Head of caudate nucleus (tissue), 42 donors: ENCODE measurements around the gene CCNC.

Experiments
- DNase-seq, 42 donors: peaks; one replicate each; pipeline versions ENCODE4 v3.0.0 to v3.0.0-alpha.2; 2020 to 2021; ENCODE audit warnings: mixed read lengths in 7 of 42
- intact Hi-C: fragments of 100-400 bp; cut with DNase I; formaldehyde crosslinking; loops from one replicate; pipeline ENCODE4 v1.15.0; 2022

The CCNC gene

DNA sequence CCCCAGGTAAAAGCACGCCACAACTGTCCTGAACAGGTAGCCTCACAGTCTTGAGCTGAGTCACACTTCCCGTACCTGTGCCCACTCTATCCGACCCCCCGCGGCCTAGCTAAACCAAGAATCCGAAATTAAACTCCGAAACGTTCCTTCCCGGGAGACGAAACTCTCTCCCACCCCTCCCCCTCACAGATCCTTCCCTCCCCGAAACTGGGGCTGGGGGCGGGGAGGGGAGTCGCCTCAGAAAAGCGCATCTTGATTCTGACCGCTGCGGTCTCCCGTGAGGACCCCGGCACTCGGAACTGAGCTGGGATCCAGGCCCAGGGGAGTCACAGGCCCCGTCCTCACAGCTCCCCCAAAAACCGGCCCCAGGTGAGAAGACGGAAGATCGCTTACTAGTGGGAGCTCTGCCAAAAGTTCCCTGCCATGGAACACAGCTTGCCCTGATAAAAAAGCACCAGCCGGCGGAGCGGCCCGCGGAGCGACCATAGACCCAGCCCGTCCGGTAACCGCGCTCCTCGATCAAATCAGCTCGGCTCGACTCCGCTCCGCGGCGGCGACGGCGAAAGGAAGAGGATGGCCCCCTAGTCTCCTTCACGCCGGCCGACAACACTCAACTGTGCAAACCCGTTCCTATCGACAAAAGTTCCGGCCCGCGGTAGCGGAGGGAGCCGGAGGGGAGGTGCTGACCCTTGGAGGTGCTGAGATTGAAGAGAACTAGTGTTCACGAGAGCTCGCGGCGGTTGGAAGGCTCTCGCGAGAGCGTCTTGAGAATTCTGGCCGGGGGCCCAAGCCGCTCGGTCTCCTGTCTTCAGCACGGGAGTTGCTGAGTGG, at the start of gene CCNC:
TSS of gene CCNC (minus strand) at position 558 of the 831 bp plus-strand sequence. CDS start at position 425, 133 bp downstream.
- intact Hi-C loops = loop anchor here (2.0 kb wide), 1 partner anchor 48 kb away; no protein-coding TSS in a partner anchor
- DNase-seq = peak; percentile 77 to 95 (median 89)

DNA sequence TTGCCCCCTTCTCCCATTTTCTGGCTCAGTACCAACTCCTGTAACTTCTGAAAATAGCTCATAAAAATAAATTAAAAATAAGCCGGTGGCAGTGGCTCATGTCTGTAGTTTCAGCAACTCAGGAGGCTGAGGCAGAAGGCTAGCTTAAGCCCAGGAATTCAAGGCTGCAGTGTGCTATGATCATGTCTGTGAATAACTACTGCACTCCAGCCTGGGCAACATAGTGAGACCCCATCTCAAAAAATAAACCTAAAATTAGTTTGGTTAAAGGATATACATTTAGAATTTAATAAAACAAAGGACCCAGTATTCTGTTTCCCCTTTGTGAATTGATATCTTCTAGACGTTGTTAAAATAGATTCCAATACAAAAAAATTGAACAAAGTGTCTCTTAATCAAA, 48.7 kb upstream of the CCNC start:
- intact Hi-C loops = no loop called here
- DNase-seq = no peak

DNA sequence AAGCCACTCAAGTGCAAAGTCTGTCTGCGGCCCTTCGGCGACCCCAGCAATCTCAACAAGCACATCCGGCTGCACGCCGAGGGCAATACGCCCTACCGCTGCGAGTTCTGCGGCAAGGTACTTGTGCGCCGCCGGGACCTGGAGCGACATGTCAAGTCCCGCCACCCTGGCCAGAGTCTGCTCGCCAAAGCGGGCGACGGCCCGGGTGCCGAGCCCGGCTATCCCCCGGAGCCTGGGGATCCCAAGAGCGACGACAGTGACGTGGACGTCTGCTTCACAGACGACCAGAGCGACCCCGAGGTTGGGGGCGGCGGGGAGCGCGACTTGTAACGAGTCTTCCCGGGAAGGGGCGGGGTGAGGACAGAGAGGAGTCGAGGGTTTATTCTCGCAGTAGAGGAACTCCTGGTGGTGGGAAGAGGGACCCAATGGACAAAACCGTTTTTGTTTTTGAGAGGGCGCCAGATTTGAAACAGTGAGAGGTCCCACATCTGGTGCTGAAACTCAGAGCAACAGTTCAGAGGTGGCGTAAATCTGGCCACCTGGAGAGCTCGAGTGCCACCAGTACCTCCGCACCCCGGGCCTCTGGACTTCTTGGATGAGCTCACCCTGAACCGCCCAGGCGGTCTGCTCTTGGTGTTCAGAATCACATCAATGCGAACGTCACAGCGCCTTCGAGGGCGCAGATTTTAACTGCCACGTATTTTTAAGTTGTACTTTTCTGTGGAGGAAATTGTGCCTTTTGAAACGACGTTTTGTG, 46.1 kb upstream of the CCNC start:
- intact Hi-C loops = no loop called here
- DNase-seq = no peak

DNA sequence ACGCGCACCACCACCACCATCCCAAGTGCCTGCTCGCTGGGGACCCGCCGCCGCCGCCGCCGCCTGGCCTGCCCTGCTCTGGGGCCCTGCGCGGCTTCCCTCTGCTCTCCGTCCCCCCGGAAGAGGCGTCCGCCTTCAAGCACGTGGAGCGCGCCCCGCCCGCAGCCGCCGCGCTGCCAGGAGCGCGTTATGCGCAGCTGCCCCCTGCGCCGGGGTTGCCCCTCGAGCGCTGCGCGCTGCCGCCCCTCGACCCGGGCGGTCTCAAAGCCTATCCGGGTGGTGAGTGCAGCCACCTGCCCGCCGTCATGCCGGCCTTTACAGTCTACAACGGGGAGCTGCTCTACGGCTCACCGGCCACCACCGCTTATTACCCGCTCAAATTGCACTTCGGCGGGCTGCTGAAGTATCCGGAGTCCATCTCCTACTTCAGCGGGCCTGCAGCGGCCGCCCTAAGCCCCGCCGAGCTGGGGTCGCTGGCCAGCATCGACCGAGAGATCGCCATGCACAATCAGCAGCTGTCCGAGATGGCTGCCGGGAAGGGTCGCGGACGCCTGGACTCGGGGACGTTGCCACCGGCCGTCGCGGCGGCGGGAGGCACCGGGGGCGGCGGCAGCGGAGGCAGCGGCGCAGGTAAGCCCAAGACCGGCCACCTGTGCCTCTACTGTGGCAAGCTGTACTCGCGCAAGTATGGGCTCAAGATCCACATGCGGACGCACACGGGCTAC, 45.4 kb upstream of the CCNC start:
- DNase-seq = no peak
- intact Hi-C loops = no loop called here

DNA sequence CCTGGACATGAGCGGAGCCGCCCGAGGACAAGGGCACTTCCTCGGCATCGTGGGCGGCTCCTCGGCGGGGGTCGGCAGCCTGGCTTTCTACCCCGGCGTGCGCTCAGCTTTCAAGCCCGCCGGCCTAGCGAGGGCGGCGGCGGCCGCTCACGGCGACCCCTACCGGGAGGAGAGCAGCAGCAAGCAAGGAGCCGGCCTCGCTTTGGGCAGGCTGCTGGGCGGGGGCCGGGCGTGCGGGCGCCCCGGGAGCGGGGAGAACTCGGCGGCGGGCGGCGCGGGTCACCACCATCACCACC, 44.9 kb upstream of the CCNC start:
- intact Hi-C loops = no loop called here

GRCh38 chr6:99612551-99613408, 44.3 kb upstream of the CCNC start:
- no peak for DNase-seq
- intact Hi-C loops = no loop called here

More for the DNA sequence above, 44.9 kb upstream of the CCNC start:
- DNase-seq = peak in 6 of 42 donors; percentile 19 to 45 (median 40)

DNA sequence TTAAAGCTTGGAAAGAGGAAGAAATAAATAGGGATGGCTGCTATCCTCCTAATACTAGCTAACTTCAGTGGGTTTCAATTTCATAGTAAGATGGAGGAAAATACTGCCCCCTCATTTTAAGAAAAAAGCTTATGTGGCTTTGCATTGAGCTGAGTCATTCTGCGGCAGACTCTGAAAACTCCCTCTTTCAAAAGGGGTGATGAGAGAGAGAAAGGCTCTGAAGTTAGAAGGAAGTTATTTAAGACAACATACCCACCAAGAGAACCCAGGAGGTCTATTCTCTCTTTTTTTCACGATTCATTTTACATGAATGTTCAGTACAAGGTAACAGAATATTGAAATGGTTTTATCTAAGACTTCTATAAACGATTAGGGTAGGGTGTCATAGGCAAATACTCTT, 42.7 kb upstream of the CCNC start:
- DNase-seq = no peak
- intact Hi-C loops = no loop called here

- DNase-seq = no peak
- intact Hi-C loops = no loop called here
Measured at GRCh38 chr6:99609905-99610489, 41.5 kb upstream of the CCNC start.

- intact Hi-C loops = no loop called here
Measured at GRCh38 chr6:99608886-99609482, 40.5 kb upstream of the CCNC start.

DNA sequence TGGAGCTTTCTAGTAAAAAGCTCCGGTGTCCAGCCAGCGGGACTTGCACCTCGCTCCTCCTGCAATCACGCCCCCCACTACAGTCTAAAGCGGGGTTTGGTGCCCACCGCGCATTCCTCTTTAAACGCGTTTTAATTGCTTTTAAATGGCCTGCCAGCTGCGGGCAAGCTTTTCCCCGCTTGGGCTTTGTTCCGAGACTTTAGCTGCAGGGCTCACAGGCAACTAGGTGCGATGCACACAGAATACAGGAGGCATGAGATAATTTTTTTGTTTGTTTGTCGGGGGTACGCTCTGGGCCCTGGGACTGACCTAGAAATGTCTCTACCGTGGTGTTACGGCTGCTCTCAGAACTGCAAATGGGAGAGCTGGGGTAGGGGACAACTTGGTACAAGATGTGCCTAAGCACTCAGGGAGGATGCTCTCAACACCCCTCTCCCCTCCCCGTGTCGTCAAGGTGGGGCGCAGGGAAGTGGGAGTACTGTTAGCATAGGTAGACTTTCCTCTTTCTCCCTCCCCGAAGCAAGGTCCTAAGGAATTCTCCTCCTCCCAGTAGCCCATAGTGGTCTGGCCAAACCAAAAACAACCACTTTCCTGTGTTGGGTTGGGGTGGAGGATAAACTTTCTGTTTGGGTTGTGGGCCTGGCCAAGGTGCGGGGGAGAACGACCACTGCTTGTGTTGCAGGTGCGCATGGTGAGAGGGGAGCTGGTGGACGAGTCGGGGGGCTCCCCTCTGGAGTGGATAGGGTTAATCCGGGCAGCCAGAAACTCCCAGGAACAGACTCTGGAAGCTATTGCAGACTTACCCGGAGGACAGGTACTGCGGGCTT, 39.8 kb upstream of the CCNC start:
- no peak for DNase-seq
- intact Hi-C loops = no loop called here

More at GRCh38 chr6:99608886-99609482, 40.5 kb upstream of the CCNC start:
- DNase-seq = no peak

- intact Hi-C loops = no loop called here
- DNase-seq = no peak
Measured at GRCh38 chr6:99607416-99608036, 39.1 kb upstream of the CCNC start.

DNA sequence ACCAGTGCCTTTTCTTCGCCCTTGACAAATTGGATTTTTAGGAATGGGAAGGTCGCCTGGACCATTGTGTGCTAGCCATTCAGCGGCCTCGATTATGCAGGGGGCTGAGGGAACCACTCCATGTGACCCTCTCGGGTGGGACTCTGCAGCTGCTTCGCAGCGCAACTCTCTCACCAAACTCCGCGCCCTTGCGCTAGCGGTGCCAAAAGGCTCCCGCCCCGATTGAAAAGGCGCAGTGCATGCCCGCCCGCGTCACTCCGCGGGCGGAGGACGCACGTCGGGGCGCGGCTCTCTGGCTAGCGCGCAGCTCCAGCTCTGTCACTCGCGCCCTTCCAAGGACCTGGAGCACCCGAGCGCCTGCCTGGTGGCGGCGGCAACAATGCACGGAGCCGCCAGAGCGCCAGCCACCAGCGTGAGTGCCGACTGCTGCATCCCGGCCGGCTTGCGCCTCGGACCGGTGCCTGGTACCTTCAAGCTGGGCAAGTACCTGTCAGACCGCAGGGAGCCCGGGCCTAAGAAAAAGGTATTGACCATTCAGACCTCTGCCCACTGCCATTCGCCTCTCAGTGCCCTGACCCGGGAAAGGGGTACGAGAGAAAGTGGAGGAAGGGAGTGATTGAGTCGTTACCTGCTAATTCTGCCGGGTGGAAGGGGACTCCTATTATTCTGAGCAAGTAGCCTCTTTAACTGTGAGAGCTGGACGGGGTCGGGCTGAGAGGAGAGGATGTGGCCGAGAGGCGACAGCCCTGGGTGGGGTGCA, 38.4 kb upstream of the CCNC start, which contains the start of gene PRDM13:
TSS of gene PRDM13 (plus strand) at position 178 of the 760 bp plus-strand sequence. CDS start at position 380, 202 bp downstream.
- DNase-seq = no peak
- intact Hi-C loops = no loop called here

DNA sequence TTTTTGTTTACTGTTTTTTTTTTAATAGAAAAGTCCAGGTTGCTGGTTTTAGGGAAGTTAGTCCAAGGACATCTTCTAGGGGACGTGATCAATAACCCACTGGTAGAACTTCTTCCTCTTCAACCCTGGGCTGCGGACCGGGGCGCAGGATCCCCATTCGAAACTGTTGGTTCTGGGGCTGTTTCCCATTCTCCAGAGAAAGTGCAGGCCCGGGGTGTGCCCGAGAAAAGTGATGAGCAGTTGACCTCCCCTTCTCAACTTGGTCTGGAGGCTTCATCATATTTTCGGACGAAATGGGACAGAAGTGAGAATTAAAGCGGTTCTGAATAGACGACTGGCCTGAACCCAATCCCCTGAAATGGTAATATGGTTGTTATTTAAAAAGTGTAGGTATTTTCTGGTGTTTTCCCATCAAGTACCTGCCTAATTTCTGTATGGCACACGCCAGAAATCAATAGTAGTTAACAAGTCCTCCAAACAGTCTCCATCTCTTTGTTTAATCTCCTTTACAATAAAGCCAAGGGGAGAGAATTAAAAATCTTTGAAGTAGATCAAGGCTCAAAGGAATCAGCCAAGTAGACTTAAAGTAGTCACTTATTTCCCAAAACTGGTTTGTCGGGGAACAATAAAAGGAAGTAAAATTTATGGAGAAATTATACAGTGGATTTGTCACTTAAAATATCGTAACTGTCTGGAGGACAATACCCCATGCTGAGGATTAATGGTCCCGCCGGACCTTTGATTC, 37.6 kb upstream of the CCNC start:
- no peak for DNase-seq

DNA sequence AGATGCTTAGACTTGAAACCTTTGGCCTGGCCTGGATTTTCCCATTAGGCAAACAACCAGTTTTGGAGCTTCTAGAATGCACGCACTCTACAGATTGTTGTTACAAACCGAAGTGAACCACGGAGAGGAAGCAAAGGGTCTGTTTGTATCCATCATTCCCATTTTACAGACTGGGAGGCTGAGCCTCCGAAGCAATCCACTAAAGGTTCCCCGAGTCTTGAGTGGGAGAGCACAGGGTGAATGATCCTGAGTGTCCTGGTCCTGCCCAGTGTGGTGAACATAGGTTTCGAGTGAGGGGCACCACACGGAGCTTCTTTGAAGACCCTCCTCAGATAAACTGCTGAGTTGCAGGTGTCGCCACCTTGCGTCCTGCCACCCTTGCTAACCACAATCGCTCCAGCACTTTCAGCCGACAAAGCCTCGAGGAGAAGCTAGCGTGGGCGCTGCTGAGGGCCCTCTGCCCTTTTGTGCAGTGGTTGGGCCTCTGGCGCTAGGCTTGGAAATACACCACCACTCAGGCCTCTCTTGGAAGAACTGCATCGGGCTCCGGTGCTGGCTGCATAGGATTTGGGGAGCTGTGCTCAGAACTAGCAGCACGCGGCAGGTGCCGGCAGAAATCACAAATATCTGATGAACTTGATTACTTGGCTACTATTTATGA, 36.7 kb upstream of the CCNC start:
- DNase-seq = no peak
- intact Hi-C loops = no loop called here

More for the DNA sequence above, 37.6 kb upstream of the CCNC start:
- intact Hi-C loops = no loop called here
